HepG2 (cell line): ENCODE measurements around the gene RNU1-2. TPM values are rescaled to one million over a fixed set of nuclear protein-coding genes. Genes with fewer than 3 reads are reported as not detected.
"Not testable (repeated sequence)": the region's sequence is repeated elsewhere in the genome, so short reads cannot be mapped to it uniquely, and the experiment has no call there.

Source experiments
- ARNT2 ChIP-seq: sonication (generic); formaldehyde crosslinking; IDR thresholded peaks from 2 replicates; pipeline ENCODE4 v1.8.0; 2022; ENCODE audit warnings: mild to moderate bottlenecking, low read depth, missing genetic modification reagents, moderate library complexity
- CREM ChIP-seq, 2 experiments: sonication (generic) in 1 of 2; formaldehyde crosslinking in 1 of 2; IDR thresholded peaks; 2 replicates each; pipeline versions ENCODE4 v1.4.0 to v1.6.1; 2016 to 2020; ENCODE audit warnings: antibody characterized with exemption in 1 of 2, mild to moderate bottlenecking in 1 of 2, missing genetic modification reagents in 1 of 2
- EP300 ChIP-seq, 3 experiments: sonication (generic) in 1 of 3; formaldehyde crosslinking in 1 of 3; IDR thresholded peaks; 2 replicates each; pipeline versions ENCODE4 v1.5.1 to v1.6.1; 2011 to 2020; ENCODE audit warnings: low read depth in 2 of 3, low read length in 2 of 3, borderline replicate concordance in 1 of 3, improper control_type of control experiment in 1 of 3, mild to moderate bottlenecking in 1 of 3, missing genetic modification reagents in 1 of 3, moderate library complexity in 1 of 3
- FOSL2 ChIP-seq: sonication (generic); formaldehyde crosslinking; IDR thresholded peaks from 2 replicates; pipeline ENCODE4 v1.4.0; 2020; ENCODE audit warnings: missing genetic modification reagents
- FOXA3 ChIP-seq: IDR thresholded peaks from 2 replicates; pipeline ENCODE4 v1.6.1; 2016; ENCODE audit warnings: missing genetic modification reagents, missing compliant biosample characterization
- GABPA ChIP-seq, 2 experiments: IDR thresholded peaks; 2 replicates each; pipeline ENCODE4 v1.6.1; 2011 to 2016; ENCODE audit warnings: low read depth in 2 of 2, low read length in 1 of 2, missing biosample characterization in 1 of 2, missing genetic modification characterization in 1 of 2
- GATAD2A ChIP-seq: IDR thresholded peaks from 2 replicates; pipeline ENCODE4 v1.6.1; 2016
- HMG20A ChIP-seq: IDR thresholded peaks from 2 replicates; pipeline ENCODE4 v1.6.1; 2016; ENCODE audit warnings: borderline replicate concordance
- HMGXB4 ChIP-seq, 2 experiments: sonication (generic) in 1 of 2; formaldehyde crosslinking in 1 of 2; IDR thresholded peaks; 2 replicates each; pipeline versions ENCODE4 v1.4.0 to v1.6.1; 2018 to 2020; ENCODE audit warnings: missing genetic modification reagents in 2 of 2, borderline replicate concordance in 1 of 2, low read depth in 1 of 2, mild to moderate bottlenecking in 1 of 2, missing biosample characterization in 1 of 2
- HOXA3 ChIP-seq: sonication (generic); formaldehyde crosslinking; IDR thresholded peaks from 2 replicates; pipeline ENCODE4 v1.5.0; 2020; ENCODE audit warnings: missing genetic modification reagents
- IKZF5 ChIP-seq: IDR thresholded peaks from 2 replicates; pipeline ENCODE4 v1.6.1; 2018; ENCODE audit warnings: missing genetic modification reagents, mild to moderate bottlenecking, missing compliant biosample characterization
- ISL2 ChIP-seq: sonication (generic); formaldehyde crosslinking; IDR thresholded peaks from 2 replicates; pipeline ENCODE4 v1.5.0; 2020; ENCODE audit warnings: missing genetic modification reagents
- NFKBIZ ChIP-seq: IDR thresholded peaks from 2 replicates; pipeline ENCODE4 v1.6.1; 2018; ENCODE audit warnings: missing genetic modification reagents, missing compliant biosample characterization
- POLR2G ChIP-seq: fragments of 200-400 bp; formaldehyde crosslinking; IDR thresholded peaks from 2 replicates; pipeline ENCODE4 v1.6.1; 2018; ENCODE audit warnings: mild to moderate bottlenecking, low read depth, low read length, moderate library complexity
- SAP130 ChIP-seq: IDR thresholded peaks from 2 replicates; pipeline ENCODE4 v1.6.1; 2016; ENCODE audit warnings: low read depth
- SOX6 ChIP-seq, 2 experiments: fragments of 450-650 bp in 1 of 2; sonication (generic) in 1 of 2; formaldehyde crosslinking in 1 of 2; IDR thresholded peaks; 2 replicates each; pipeline versions ENCODE4 v1.4.0 to v1.6.1; 2017 to 2020; ENCODE audit warnings: antibody characterized with exemption in 1 of 2, mild to moderate bottlenecking in 1 of 2, missing genetic modification reagents in 1 of 2
- TP53 ChIP-seq: sonication (generic); formaldehyde crosslinking; conservative IDR thresholded peaks from 2 replicates; pipeline ENCODE4 v1.4.0; 2020; ENCODE audit warnings: missing genetic modification reagents
- ZBTB21 ChIP-seq: sonication (generic); formaldehyde crosslinking; IDR thresholded peaks from 2 replicates; pipeline ENCODE4 v1.4.0; 2020; ENCODE audit warnings: missing genetic modification reagents
- ZNF543 ChIP-seq: sonication (generic); formaldehyde crosslinking; IDR thresholded peaks from 2 replicates; pipeline ENCODE4 v1.4.0; 2020; ENCODE audit warnings: mild to moderate bottlenecking, missing genetic modification reagents
- ZNF574 ChIP-seq: sonication (generic); formaldehyde crosslinking; IDR thresholded peaks from 2 replicates; pipeline ENCODE4 v1.4.0; 2020; ENCODE audit warnings: missing genetic modification reagents
- ZNF605 ChIP-seq: sonication (generic); formaldehyde crosslinking; IDR thresholded peaks from 2 replicates; pipeline ENCODE4 v1.8.0; 2022; ENCODE audit warnings: mild to moderate bottlenecking, missing genetic modification reagents
- ZNF652 ChIP-seq: IDR thresholded peaks from 2 replicates; pipeline ENCODE4 v1.6.1; 2016; ENCODE audit warnings: low read depth, borderline replicate concordance
- polyA plus RNA-seq, 8 experiments: library from polyadenylated mRNA; depleted of rRNA in 3 of 8; stranded (reverse) in 7 of 8; unstranded in 1 of 8; fragments of >200 nt; fragmentation: Illumina TruSeq in 4 of 8; extraction: Trizol in 4 of 8; gene quantifications; 2 replicates each; pipeline versions ENCODE4 v1.2.1 to v1.2.3, GENCODE V29; 2011 to 2016; ENCODE audit warnings: low read depth in 4 of 8, missing spikeins in 1 of 8, mixed read lengths in 1 of 8; ENCODE audit not compliant: insufficient read depth in 1 of 8
- total RNA-seq, 5 experiments: library from RNA; depleted of rRNA; stranded (reverse); fragments of >200 nt; fragmentation: Illumina TruSeq; extraction: Trizol; gene quantifications; 2 replicates each; pipeline ENCODE4 v1.2.3, GENCODE V29; 2016; ENCODE audit warnings: low read depth in 1 of 5

The RNU1-2 gene
- total and polyA plus RNA-seq, 2 of the 13 experiments (the other 11 are each of a cell fraction or from before 2014, with no cell fraction given): under 0.01 to 11,018 TPM

GRCh38 chr1:16895598-16896315 is at the start of gene RNU1-2 (continued):
- TF ChIP-seq HOXA3 (CRISPR knock-in tag) (peak; percentile 49), ZNF543 (CRISPR knock-in tag) (0 out of 2 replicates have a peak, but pooled peaks have one; percentile 43), ISL2 (CRISPR knock-in tag) (peak; percentile 40; the same call in 1 of the 2 replicates), IKZF5 (CRISPR knock-in tag) (peak; percentile 36; the same call in 1 of the 2 replicates), ZNF605 (CRISPR knock-in tag) (0 out of 2 replicates have a peak, but pooled peaks have one; percentile 44), FOSL2 (CRISPR knock-in tag) (0 out of 2 replicates have a peak, but pooled peaks have one; percentile 4), CREM (IDR thresholded peaks at IDR 0.05) (peak; percentile 80), EP300 (CRISPR knock-in tag; IDR thresholded peaks at IDR 0.05; ENCODE audit: borderline replicate concordance) (peak; percentile 44; the same call in 1 of the 2 replicates), ZNF652 (CRISPR knock-in tag) (peak; percentile 64; the same call in 1 of the 2 replicates), SAP130 (CRISPR knock-in tag) (0 out of 2 replicates have a peak, but pooled peaks have one; percentile 13), NFKBIZ (CRISPR knock-in tag) (0 out of 2 replicates have a peak, but pooled peaks have one; percentile 46), POLR2G (peak; percentile 95), ARNT2 (peak; percentile 52; the same call in 1 of the 2 replicates), ZBTB21 (CRISPR knock-in tag) (peak; percentile 40; the same call in 1 of the 2 replicates), FOXA3 (CRISPR knock-in tag) (peak; percentile 40), GATAD2A (peak; percentile 36; the same call in 1 of the 2 replicates), GABPA (IDR thresholded peaks at IDR 0.05; ENCODE audit: low read depth, low read length) (peak; percentile 32; the same call in 1 of the 2 replicates), GABPA (CRISPR knock-in tag; IDR thresholded peaks at IDR 0.05; ENCODE audit: low read depth) (peak; percentile 86), HMGXB4 (CRISPR knock-in tag; IDR thresholded peaks at IDR 0.05; ENCODE audit: borderline replicate concordance in 1 of 2, low read depth in 1 of 2) (0 out of 4 replicates have a peak, but pooled peaks of 1 of the 2 experiments have one; percentile 17), TP53 (peak; percentile 66; the same call in 1 of the 2 replicates), ZNF574 (peak; percentile 16; the same call in 1 of the 2 replicates), HMG20A (CRISPR knock-in tag) (peak; percentile 43; the same call in 1 of the 2 replicates), SOX6 (CRISPR knock-in tag; IDR thresholded peaks at IDR 0.05) (peak; percentile 45; the same call in 1 of the 2 replicates)
- not testable (repeated sequence) for TF ChIP-seq CREM (CRISPR knock-in tag; IDR thresholded peaks at IDR 0.05); EP300 (IDR thresholded peaks at IDR 0.05; ENCODE audit: low read depth in 2 of 2, low read length in 2 of 2); SOX6 (IDR thresholded peaks at IDR 0.05)
